GM21515 (cell line): ENCODE measurements around the gene PPM1M.

Experiments
- ATAC-seq: cut with Tn5 transposase; IDR thresholded peaks from one replicate; pipeline ENCODE4 v1.9.1; 2021; ENCODE audit not compliant: unreplicated experiment

PPM1M gene, protein sequence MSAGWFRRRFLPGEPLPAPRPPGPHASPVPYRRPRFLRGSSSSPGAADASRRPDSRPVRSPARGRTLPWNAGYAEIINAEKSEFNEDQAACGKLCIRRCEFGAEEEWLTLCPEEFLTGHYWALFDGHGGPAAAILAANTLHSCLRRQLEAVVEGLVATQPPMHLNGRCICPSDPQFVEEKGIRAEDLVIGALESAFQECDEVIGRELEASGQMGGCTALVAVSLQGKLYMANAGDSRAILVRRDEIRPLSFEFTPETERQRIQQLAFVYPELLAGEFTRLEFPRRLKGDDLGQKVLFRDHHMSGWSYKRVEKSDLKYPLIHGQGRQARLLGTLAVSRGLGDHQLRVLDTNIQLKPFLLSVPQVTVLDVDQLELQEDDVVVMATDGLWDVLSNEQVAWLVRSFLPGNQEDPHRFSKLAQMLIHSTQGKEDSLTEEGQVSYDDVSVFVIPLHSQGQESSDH

DNA sequence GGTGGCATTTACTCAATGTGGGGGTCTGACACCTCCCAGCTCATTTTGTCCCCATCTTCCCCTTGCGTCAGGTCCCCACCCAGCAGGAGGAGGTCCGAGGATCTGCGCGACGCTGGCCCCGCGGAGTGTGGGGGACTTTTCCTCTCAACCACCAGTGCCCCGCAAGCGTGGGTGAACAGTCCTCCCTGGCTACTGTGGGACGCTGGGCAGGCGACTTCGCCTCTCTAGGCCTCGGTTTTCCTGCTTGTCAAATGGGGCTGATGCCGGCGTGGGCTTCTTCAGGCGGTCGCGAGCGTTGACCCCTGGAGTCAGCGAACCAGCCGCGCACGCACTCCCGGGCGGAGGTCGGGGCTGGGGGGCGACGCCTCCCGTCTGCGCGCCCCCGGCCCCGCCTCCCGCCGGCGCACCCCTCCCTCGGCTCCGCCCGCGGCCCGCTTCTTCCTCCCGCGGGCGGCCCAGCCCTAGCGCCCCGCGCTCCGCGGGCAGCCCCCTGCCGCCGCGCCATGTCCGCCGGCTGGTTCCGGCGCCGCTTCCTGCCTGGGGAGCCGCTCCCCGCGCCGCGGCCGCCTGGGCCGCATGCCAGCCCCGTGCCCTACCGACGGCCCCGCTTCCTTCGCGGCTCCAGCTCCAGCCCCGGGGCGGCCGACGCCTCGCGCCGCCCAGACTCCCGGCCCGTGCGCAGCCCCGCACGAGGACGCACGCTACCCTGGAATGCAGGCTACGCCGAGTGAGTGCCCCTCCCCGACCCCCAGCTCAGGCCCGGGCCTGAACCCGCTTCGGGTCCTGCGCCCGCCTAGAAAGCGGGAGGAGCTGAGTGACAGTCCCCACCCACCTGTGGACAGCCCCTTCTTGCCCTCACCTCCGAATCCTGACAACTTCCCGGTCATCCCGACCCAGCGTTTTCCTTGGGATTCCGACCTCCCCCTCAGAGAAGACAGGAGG lies at the start of gene PPM1M:
PPM1M (plus strand) TSS at position 438 of the 942 bp plus-strand sequence; CDS start at position 504, 66 bp downstream.
- ATAC-seq: no peak

GRCh38 chr3:52195823-52196331 lies 49.7 kb upstream of the PPM1M start:
- no peak for ATAC-seq

DNA sequence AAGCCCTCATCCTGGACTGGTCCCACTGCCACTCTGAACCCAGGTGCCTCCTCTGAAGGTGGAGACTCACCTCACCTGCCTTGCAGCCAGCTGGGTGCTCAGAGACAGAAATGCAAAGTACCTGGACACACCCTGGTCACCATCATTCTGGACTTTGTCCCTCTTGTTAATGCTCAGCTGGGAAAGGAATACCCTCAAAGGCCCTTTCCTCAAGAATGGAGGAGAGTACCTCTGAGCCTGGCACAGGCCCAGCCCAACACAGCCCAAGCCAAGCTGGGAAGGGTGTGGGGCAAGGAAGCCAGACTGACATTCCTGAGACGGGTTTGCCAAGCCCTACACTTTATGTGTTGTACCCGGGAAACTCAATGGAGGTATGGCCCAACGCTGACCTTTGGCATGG lies 48.6 kb upstream of the PPM1M start:
- ATAC-seq: no peak

DNA sequence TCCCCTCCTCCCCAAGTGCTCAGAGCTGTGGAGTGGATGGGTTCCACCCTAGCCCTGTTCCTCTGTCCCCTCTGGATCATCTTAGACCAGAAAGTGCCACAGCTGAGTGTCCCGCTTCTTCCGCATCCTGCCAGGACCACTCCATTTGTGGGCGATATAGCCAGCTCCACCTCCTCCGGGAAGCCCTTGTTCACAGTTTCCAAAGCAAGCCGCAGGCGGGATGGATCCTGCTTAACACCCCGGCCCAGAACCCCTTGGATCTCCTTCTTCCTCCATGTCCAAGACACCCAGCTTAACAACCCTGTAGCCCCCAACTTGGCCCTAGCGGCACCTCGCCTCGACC lies 48.1 kb upstream of the PPM1M start:
- no peak for ATAC-seq

- peak; percentile 80 for ATAC-seq
These were observed 47.5 kb upstream of the PPM1M start, which contains the start of gene ALAS1 for GRCh38 chr3:52197842-52198625. ALAS1 (plus strand) TSS chr3:52198160; CDS start chr3:52199242, 1,082 bp downstream.

GRCh38 chr3:52198643-52199608 lies 46.6 kb upstream of the PPM1M start:
- ATAC-seq: no peak

GRCh38 chr3:52200981-52201679 lies 44.4 kb upstream of the PPM1M start:
- ATAC-seq: no peak

DNA sequence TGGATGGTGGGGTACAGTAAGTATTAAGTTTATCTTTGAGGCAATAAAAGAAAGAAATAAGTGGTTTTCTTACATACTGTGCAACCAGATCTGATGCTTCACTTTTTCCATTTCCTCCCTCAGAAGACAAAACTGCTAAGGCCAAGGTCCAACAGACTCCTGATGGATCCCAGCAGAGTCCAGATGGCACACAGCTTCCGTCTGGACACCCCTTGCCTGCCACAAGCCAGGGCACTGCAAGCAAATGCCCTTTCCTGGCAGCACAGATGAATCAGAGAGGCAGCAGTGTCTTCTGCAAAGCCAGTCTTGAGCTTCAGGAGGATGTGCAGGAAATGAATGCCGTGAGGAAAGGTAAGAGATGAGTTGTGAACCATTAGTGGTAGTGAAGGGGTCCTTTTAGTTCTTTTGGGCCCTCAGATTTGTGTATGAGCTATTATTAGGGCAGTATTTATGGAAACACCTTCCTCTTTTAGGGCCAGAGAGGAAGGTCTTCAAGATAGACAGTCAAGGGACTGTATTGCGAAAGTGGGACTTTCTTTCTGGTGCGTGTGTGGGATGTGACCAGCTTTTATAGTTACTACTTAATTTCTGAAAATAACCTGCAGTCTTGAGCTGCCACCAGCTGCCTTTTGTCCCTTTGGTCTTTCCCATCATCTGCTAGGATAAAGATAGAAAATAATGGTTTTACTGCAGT lies 43.0 kb upstream of the PPM1M start:
- no peak for ATAC-seq

DNA sequence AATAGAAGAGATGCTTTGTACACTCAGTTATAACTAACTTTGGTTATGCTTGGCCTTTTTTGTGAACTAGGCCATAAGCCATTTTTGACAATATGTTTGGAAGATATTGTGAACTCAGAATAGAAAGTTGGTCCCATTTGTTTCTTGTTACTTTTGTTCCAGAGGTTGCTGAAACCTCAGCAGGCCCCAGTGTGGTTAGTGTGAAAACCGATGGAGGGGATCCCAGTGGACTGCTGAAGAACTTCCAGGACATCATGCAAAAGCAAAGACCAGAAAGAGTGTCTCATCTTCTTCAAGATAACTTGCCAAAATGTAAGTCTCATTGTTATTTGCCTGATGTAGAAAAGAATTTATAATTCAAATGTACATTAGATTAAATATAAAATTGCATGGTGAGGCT lies 41.9 kb upstream of the PPM1M start:
- no peak for ATAC-seq

GRCh38 chr3:52204337-52205073 lies 41.1 kb upstream of the PPM1M start:
- ATAC-seq: no peak

DNA sequence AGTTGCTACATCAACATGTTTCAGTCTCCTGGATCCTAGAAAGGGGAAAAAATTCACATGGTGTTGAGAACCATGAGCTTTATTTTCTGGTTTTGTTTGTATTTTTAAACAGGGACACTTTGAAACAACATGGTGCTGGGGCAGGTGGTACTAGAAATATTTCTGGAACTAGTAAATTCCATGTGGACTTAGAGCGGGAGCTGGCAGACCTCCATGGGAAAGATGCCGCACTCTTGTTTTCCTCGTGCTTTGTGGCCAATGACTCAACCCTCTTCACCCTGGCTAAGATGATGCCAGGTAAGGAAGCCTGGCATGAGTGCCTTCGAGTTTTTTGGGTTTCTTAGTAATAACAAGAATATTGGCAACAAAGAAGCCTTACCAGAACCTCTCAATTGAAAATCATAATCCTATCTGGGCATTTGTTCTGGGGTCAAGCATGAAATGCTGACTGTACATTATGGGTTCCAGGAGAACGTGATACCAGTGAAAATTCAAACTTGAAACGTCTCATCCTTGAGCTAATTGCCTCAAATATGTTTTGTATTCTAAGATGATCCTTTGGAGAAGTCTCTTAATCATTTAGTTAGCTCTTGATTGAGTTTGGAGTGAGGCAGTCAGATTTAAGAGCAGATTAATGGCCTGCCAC lies 39.7 kb upstream of the PPM1M start:
- no peak for ATAC-seq

DNA sequence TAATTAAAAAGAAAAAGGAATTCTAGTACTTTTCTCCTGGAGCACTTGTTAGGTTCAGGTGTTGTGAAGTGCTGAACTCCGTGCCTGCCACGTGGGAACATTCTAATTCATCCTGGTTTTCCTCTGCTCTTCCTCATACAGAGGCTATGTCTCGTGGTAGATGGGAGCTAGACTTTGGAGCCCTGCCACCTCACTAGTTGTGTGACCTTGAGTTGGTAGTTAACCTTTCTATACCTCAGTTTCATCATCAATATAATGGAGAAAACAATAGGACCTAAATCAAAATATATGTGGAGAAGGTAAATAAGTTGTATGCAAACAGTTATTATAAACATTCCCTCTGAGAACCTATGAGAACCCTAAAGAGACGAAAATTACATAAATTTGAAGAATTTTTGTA lies 37.0 kb upstream of the PPM1M start:
- no peak for ATAC-seq

DNA sequence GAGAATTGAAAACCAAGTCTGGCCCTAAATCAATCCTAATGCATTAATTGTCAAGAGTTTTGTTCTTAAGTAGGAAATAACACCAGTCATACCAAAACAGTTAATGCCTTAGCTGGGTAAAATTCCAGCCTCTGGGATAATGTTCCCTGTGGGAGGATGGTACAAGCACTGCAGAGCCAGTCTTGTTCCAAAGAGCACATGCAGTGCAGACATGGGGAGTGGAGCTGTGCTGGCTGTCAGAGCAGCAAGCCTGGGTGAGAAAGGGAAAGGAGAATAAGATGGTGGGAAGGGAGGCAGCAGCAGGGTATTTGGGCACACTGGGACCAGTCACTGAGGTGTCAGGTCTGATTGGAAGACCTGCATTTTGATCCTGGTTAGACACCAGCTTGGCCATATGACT lies 35.5 kb upstream of the PPM1M start:
- no peak for ATAC-seq

GRCh38 chr3:52210550-52211046 lies 35.0 kb upstream of the PPM1M start:
- ATAC-seq: no peak

GRCh38 chr3:52211268-52211891 lies 34.2 kb upstream of the PPM1M start:
- ATAC-seq: no peak

- ATAC-seq: no peak
These were observed 32.6 kb upstream of the PPM1M start for GRCh38 chr3:52213005-52213404.

DNA sequence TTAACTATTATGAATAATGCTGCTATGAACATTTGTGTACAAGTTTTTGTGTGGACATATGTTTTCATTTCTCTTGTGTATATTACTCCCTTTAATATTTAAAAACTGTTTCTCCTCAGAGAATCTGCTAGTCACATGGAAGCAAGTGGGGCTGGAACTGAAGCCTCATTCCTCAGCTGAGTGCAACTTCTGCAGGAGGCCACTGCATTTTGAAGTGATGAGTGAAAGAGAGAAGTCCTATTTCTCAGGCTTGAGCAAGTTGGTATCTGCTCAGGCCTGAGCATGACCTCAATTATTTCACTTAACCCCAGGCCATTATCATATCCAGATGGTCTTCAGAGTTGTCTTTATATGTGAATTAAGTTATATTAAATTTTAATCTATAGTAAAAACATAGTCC lies 31.7 kb upstream of the PPM1M start:
- ATAC-seq: no peak
